Chondrocyte (in vitro differentiated cells): ENCODE results near the gene KDM2A. TPM values are rescaled to one million over a fixed set of nuclear protein-coding genes. Genes with fewer than 3 reads are reported as not detected.
"Not testable (repeated sequence)": the region's sequence is repeated elsewhere in the genome, so short reads cannot be mapped to it uniquely, and the experiment has no call there.

Experiments
- DNase-seq: peaks from one replicate; pipeline ENCODE4 v3.0.0; 2021; ENCODE audit warnings: mixed read lengths, low spot score
- H3K27ac Mint-ChIP-seq: one replicate; pipeline ENCODE4 v1.8.0; 2021; ENCODE audit warnings: mild to moderate bottlenecking, moderate library complexity, mixed read lengths; ENCODE audit not compliant: unreplicated experiment
- H3K27me3 Mint-ChIP-seq: 2 replicates; pipeline ENCODE4 v1.8.0; 2021; ENCODE audit warnings: low read depth, mixed read lengths
- H3K36me3 Mint-ChIP-seq: 2 replicates; pipeline ENCODE4 v1.8.0; 2021; ENCODE audit warnings: low read depth, mixed read lengths
- H3K4me1 Mint-ChIP-seq: 2 replicates; pipeline ENCODE4 v1.8.0; 2021; ENCODE audit warnings: low read depth, mild to moderate bottlenecking, mixed read lengths
- H3K4me3 Mint-ChIP-seq: one replicate; pipeline ENCODE4 v1.8.0; 2021; ENCODE audit warnings: mild to moderate bottlenecking, moderate library complexity, mixed read lengths; ENCODE audit not compliant: unreplicated experiment
- H3K9me3 Mint-ChIP-seq: 2 replicates; pipeline ENCODE4 v1.8.0; 2021; ENCODE audit warnings: low read depth, mixed read lengths
- CTCF ChIP-seq: fragments of 200-600 bp; sonication (generic); IDR thresholded peaks from 2 replicates; pipeline ENCODE4 v1.5.0; 2021; ENCODE audit warnings: antibody characterized with exemption, mild to moderate bottlenecking, moderate library complexity
- total RNA-seq: library from RNA; stranded (reverse); gene quantifications from 3 replicates; pipeline ENCODE4 v1.2.1, GENCODE V29; 2021

KDM2A gene
- total RNA-seq, 1 donor from 2014 or later, result 54.3 TPM

- Mint-ChIP-seq H3K9me3 (no peaks in the 10 kb centered on the region), H3K36me3 (peaks cover 44% of the 10 kb centered on the region), H3K27me3 (no peaks in the 10 kb centered on the region), H3K27ac (no peak overlapping the region), H3K4me3 (no peak overlapping the region), H3K4me1 (peaks cover 4% of the 10 kb centered on the region)
- TF ChIP-seq CTCF, result no peak
- no peak for DNase-seq
Measured at GRCh38 chr11:67254798-67255197, 135.7 kb downstream of the KDM2A start.

- Mint-ChIP-seq H3K27ac (no peak overlapping the region), H3K4me1 (peaks cover 4% of the 10 kb centered on the region), H3K27me3 (no peaks in the 10 kb centered on the region), H3K9me3 (no peaks in the 10 kb centered on the region), H3K36me3 (peaks cover 41% of the 10 kb centered on the region), H3K4me3 (no peak overlapping the region)
- no peak for TF ChIP-seq CTCF
- DNase-seq, result no peak
Measured at GRCh38 chr11:67255353-67255752, 136.3 kb downstream of the KDM2A start.

GRCh38 chr11:67255864-67256263, 136.8 kb downstream of the KDM2A start:
- no peak for TF ChIP-seq CTCF
- Mint-ChIP-seq H3K36me3 (peaks cover 36% of the 10 kb centered on the region), H3K27ac (peak overlapping the region; percentile 32)

GRCh38 chr11:67256477-67257135, 137.5 kb downstream of the KDM2A start:
- no peak for TF ChIP-seq CTCF
- Mint-ChIP-seq H3K36me3 (peaks cover 34% of the 10 kb centered on the region), H3K4me3 (no peak overlapping the region), H3K27ac (no peak overlapping the region), H3K9me3 (no peaks in the 10 kb centered on the region), H3K4me1 (peaks cover 9% of the 10 kb centered on the region), H3K27me3 (no peaks in the 10 kb centered on the region)
- no peak for DNase-seq

More at GRCh38 chr11:67255864-67256263, 136.8 kb downstream of the KDM2A start:
- peaks cover 4% of the 10 kb centered on the region for H3K4me1 Mint-ChIP-seq
- no peak for DNase-seq
- no peak overlapping the region for H3K4me3 Mint-ChIP-seq
- H3K27me3 Mint-ChIP-seq, result no peaks in the 10 kb centered on the region
- H3K9me3 Mint-ChIP-seq, result no peaks in the 10 kb centered on the region

GRCh38 chr11:67260406-67260805, 141.3 kb downstream of the KDM2A start:
- no peak overlapping the region for H3K4me3 Mint-ChIP-seq
- H3K27me3 Mint-ChIP-seq, result no peaks in the 10 kb centered on the region
- DNase-seq, result peak; percentile 41
- peaks cover 10% of the 10 kb centered on the region for H3K36me3 Mint-ChIP-seq
- no peak for TF ChIP-seq CTCF
- no peaks in the 10 kb centered on the region for H3K9me3 Mint-ChIP-seq
- peaks cover 18% of the 10 kb centered on the region for H3K4me1 Mint-ChIP-seq
- no peak overlapping the region for H3K27ac Mint-ChIP-seq

GRCh38 chr11:67260885-67261639, 142.0 kb downstream of the KDM2A start:
- peak; percentile 91 for DNase-seq
- Mint-ChIP-seq H3K4me3 (peak overlapping the region; percentile 66), H3K27ac (peak overlapping the region; percentile 36), H3K4me1 (peaks cover 24% of the 10 kb centered on the region)
- H3K27me3 Mint-ChIP-seq, H3K9me3 Mint-ChIP-seq, H3K36me3 Mint-ChIP-seq: not testable (repeated sequence)
